Natural killer cell treated with Interleukin-12 subunit alpha and Interleukin-12 subunit beta and Interleukin-15 and Interleukin-18, amount 100 ng/mL, for 72 hours (primary cell): ENCODE measurements around the gene CCRL2. TPM values are rescaled to one million over a fixed set of nuclear protein-coding genes. Genes with fewer than 3 reads are reported as not detected.
A peak's percentile ranks its signal among the peaks of the same experiment; 100 is the strongest.
"Not testable (repeated sequence)": the region's sequence is repeated elsewhere in the genome, so short reads cannot be mapped to it uniquely, and the experiment has no call there.

Source experiments
- ATAC-seq, 2 donors: fragments of 150-1000 bp; cut with Tn5 transposase in 1 of 2; sonication (Bioruptor Pico), chemical (Tn5 transposase) in 1 of 2; 2 replicates each; pipeline ENCODE4 v1.10.0; 2021
- DNase-seq: peaks from one replicate; pipeline ENCODE4 v3.0.0; 2022; ENCODE audit warnings: low spot score
- H3K27ac Mint-ChIP-seq, 2 donors: 1 replicate in 1 of 2; 2 replicates in 1 of 2; pipeline ENCODE4 v1.8.0; 2022; ENCODE audit warnings: mixed read lengths in 2 of 2, mild to moderate bottlenecking in 1 of 2, moderate library complexity in 1 of 2
- H3K27me3 Mint-ChIP-seq, 2 donors: 1 replicate in 1 of 2; 2 replicates in 1 of 2; pipeline ENCODE4 v1.8.0; 2022; ENCODE audit warnings: mixed read lengths in 2 of 2
- H3K36me3 Mint-ChIP-seq: one replicate; pipeline ENCODE4 v1.8.0; 2022; ENCODE audit warnings: mixed read lengths
- H3K4me1 Mint-ChIP-seq, 2 donors: 1 replicate in 1 of 2; 2 replicates in 1 of 2; pipeline ENCODE4 v1.8.0; 2022; ENCODE audit warnings: low read depth in 2 of 2, mixed read lengths in 2 of 2, mild to moderate bottlenecking in 1 of 2
- H3K4me3 Mint-ChIP-seq: one replicate; pipeline ENCODE4 v1.8.0; 2022; ENCODE audit warnings: mixed read lengths
- H3K9me3 Mint-ChIP-seq: 2 replicates; pipeline ENCODE4 v1.8.0; 2022; ENCODE audit warnings: mixed read lengths
- total RNA-seq, 2 donors: library from RNA; stranded (reverse); gene quantifications; one replicate each; pipeline ENCODE4 v1.2.3, GENCODE V29; 2022

CCRL2 gene
- total RNA-seq, 2 donors from 2014 or later = 4.0 to 6.2 TPM

- H3K36me3 Mint-ChIP-seq = no peaks in the 10 kb centered on the region
- ATAC-seq = no peak
Observed at GRCh38 chr3:46401579-46401978, 5.5 kb upstream of the CCRL2 start.

DNA sequence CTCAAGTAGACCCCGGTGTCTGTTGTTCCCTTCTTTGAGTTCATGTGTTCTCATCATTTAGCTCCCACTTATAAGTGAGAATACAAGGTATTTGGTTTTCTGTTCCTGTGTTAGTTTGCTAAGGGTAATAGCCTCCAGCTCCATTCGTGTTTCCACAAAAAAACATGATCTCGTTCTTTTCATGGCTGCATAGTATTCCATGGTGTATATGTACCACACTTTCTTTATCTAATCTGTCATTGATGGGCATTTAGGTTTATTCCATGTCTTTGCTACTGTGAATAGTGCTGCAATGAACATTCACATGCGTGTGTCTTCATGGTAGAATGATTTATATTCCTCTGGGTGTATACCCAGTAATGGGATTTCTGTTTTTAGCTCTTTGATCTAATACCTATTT, 4.2 kb upstream of the CCRL2 start:
- ATAC-seq, H3K4me3 Mint-ChIP-seq, DNase-seq, H3K9me3 Mint-ChIP-seq, H3K36me3 Mint-ChIP-seq, H3K27me3 Mint-ChIP-seq, H3K27ac Mint-ChIP-seq: not testable (repeated sequence)
- peaks cover 14 to 16% of the 10 kb centered on the region in 2 donors for H3K4me1 Mint-ChIP-seq

More at GRCh38 chr3:46401579-46401978, 5.5 kb upstream of the CCRL2 start:
- Mint-ChIP-seq H3K27me3 (peaks cover 0 to 3% of the 10 kb centered on the region in 2 donors), H3K27ac (no peak overlapping the region), H3K9me3 (no peaks in the 10 kb centered on the region), H3K4me1 (peaks cover 6 to 8% of the 10 kb centered on the region in 2 donors), H3K4me3 (no peak overlapping the region)
- DNase-seq = peak; percentile 38

DNA sequence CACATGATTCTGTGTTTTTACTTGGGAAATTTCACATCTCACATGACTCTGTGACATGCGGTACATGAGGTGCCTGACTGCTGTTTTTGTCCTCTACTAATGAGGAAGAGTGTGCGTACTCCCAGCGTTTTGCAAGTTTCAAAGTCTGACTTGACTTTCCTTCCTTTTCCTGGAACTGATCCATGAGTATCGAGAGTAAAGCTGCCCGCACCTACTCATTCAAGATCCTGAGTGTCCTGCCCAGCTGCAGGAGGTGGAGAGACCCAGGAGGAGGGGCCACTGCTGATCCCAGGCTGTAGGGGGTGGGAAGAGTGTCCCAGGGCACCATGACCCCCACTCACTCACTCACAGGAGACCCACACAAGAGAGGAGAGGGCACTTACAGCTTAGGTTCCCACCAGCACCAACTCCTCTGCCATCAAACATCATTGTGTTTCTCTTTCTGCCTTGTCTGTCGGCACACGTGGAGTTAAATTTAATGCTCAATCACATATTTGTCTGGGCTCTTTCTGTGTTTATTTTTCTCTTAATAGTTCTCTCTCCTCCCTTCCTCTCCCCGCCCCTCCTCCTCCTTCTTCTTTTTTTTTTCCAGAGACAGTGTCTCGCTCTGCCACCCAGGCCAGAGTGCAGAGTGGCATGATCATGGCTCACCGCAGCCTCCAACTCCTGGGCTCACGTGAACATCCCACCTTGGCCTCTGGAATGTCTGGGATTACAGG, 1.6 kb upstream of the CCRL2 start:
- no peak overlapping the region for H3K4me3 Mint-ChIP-seq
- no peak overlapping the region for H3K27ac Mint-ChIP-seq
- H3K9me3 Mint-ChIP-seq = no peaks in the 10 kb centered on the region
- peaks cover 19 to 28% of the 10 kb centered on the region in 2 donors for H3K4me1 Mint-ChIP-seq
- H3K36me3 Mint-ChIP-seq = no peaks in the 10 kb centered on the region
- no peak for ATAC-seq
- DNase-seq = no peak
- H3K27me3 Mint-ChIP-seq = peaks cover 0 to 3% of the 10 kb centered on the region in 2 donors

DNA sequence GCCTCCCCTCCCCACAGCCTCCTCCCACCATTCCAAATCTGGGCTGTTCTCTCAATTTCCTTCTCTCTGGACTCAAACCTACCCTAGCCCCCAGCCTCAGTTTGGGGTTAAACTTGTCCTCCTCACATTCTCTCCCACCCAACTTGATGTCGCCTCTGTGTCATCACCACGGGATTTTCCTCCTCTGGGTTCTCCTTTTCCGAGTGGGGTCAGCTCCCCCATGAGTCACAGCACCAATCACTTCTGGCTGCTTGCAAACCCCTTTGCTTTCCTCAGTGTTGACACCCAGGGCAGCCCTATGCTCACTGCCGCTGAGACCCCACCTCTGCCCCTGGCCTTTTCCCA, 644 bp upstream of the CCRL2 start:
- no peak for ATAC-seq
- no peak for DNase-seq
- H3K27ac Mint-ChIP-seq = peak overlapping the region; percentile 90 to 93
- H3K4me3 Mint-ChIP-seq = peak overlapping the region; percentile 87
- H3K9me3 Mint-ChIP-seq = no peaks in the 10 kb centered on the region
- peaks cover 0 to 3% of the 10 kb centered on the region in 2 donors for H3K27me3 Mint-ChIP-seq
- peaks cover 19 to 28% of the 10 kb centered on the region in 2 donors for H3K4me1 Mint-ChIP-seq
- no peaks in the 10 kb centered on the region for H3K36me3 Mint-ChIP-seq

GRCh38 chr3:46407970-46408369, 911 bp downstream of the CCRL2 start:
- Mint-ChIP-seq H3K9me3 (no peaks in the 10 kb centered on the region), H3K27ac (peak overlapping the region; percentile 90 to 93), H3K36me3 (no peaks in the 10 kb centered on the region), H3K4me1 (peaks cover 19 to 28% of the 10 kb centered on the region in 2 donors), H3K27me3 (peaks cover 0 to 3% of the 10 kb centered on the region in 2 donors), H3K4me3 (peak overlapping the region; percentile 87)
- no peak for ATAC-seq
- DNase-seq = no peak

DNA sequence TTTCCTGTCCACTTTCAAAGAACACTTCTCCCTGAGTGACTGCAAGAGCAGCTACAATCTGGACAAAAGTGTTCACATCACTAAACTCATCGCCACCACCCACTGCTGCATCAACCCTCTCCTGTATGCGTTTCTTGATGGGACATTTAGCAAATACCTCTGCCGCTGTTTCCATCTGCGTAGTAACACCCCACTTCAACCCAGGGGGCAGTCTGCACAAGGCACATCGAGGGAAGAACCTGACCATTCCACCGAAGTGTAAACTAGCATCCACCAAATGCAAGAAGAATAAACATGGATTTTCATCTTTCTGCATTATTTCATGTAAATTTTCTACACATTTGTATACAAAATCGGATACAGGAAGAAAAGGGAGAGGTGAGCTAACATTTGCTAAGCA, 1.8 kb downstream of the CCRL2 start:
- H3K27ac Mint-ChIP-seq = no peak overlapping the region
- H3K4me1 Mint-ChIP-seq = peaks cover 19 to 28% of the 10 kb centered on the region in 2 donors
- DNase-seq = no peak
- ATAC-seq = no peak
- no peaks in the 10 kb centered on the region for H3K9me3 Mint-ChIP-seq
- H3K27me3 Mint-ChIP-seq = no peaks in the 10 kb centered on the region
- no peaks in the 10 kb centered on the region for H3K36me3 Mint-ChIP-seq
- H3K4me3 Mint-ChIP-seq = peak overlapping the region; percentile 16

DNA sequence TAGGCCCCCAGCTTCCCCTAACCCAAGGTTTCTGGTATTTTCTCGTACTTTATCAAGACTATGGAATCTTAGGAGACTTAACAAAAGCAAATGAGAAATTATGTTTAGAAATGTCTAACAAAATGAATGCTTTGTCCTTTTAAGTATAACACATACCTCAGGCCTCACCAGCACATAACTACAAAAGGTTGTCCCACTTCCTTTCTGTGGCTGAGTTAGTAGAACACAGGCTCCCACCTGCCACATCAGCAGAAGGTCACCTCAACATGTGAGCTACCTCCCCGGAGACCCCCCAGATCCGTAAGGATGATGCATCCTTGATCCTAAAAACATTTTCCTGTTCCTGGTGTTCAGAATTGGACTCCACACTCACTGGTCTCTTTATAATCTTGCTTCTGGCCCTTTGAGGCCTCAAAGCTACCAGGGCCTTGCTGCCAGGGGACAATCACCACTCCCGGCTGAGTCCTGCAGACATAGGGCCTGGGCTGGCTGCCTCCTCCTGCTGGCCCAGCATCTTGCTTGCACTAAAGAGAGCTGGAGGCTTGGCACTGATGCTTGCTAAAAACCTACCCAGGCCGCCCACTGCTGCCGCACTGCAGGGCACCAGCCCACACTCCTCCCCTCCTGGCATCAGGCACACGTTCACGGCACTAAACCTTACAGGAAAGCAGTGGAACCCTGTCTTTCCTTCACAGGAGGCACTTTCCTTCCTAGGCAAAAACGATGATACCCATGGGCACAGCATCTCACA, 2.9 kb downstream of the CCRL2 start:
- no peaks in the 10 kb centered on the region for H3K36me3 Mint-ChIP-seq
- H3K4me1 Mint-ChIP-seq = peaks cover 19 to 28% of the 10 kb centered on the region in 2 donors
- H3K27ac Mint-ChIP-seq = no peak overlapping the region
- H3K9me3 Mint-ChIP-seq = no peaks in the 10 kb centered on the region
- no peak overlapping the region for H3K4me3 Mint-ChIP-seq
- no peak for ATAC-seq
- H3K27me3 Mint-ChIP-seq = no peaks in the 10 kb centered on the region
- peak; percentile 45 for DNase-seq

DNA sequence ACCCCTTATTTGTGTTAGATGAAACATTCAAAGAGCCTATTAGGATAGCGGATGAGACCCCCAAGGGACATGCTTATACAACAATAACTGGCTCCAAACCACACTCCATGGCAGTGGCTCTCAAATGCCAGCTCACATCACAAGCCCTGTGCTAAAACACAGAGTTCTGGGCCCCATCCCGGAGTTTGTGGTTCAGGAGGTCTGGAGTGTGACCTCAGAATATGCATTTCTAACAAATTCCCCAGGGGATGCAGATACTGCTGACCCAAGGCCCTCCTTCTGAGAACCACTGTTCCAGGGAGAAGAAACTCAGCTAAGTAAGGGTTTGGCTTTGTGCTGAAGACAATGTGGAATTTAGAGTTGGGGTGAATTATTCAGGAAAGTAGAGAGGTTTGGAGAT, 3.6 kb downstream of the CCRL2 start:
- no peak overlapping the region for H3K4me3 Mint-ChIP-seq
- no peak overlapping the region for H3K27ac Mint-ChIP-seq
- H3K27me3 Mint-ChIP-seq = no peaks in the 10 kb centered on the region
- no peaks in the 10 kb centered on the region for H3K36me3 Mint-ChIP-seq
- no peak for DNase-seq
- peaks cover 19 to 28% of the 10 kb centered on the region in 2 donors for H3K4me1 Mint-ChIP-seq
- no peaks in the 10 kb centered on the region for H3K9me3 Mint-ChIP-seq
- ATAC-seq = no peak

GRCh38 chr3:46411271-46411670, 4.2 kb downstream of the CCRL2 start:
- Mint-ChIP-seq H3K36me3 (no peaks in the 10 kb centered on the region), H3K27me3 (no peaks in the 10 kb centered on the region), H3K9me3 (no peaks in the 10 kb centered on the region), H3K27ac (no peak overlapping the region), H3K4me1 (peaks cover 19 to 27% of the 10 kb centered on the region in 2 donors), H3K4me3 (no peak overlapping the region)
- DNase-seq = no peak
- no peak for ATAC-seq

GRCh38 chr3:46412786-46413298, 5.8 kb downstream of the CCRL2 start:
- Mint-ChIP-seq H3K27ac (no peak overlapping the region), H3K9me3 (no peaks in the 10 kb centered on the region), H3K4me3 (no peak overlapping the region), H3K4me1 (peaks cover 6 to 12% of the 10 kb centered on the region in 2 donors), H3K27me3 (no peaks in the 10 kb centered on the region), H3K36me3 (no peaks in the 10 kb centered on the region)
- no peak for ATAC-seq
- no peak for DNase-seq

GRCh38 chr3:46413951-46414350, 6.9 kb downstream of the CCRL2 start:
- Mint-ChIP-seq H3K4me1 (peaks cover 0 to 6% of the 10 kb centered on the region in 2 donors), H3K27ac (no peak overlapping the region), H3K9me3 (no peaks in the 10 kb centered on the region), H3K4me3 (no peak overlapping the region), H3K36me3 (no peaks in the 10 kb centered on the region), H3K27me3 (no peaks in the 10 kb centered on the region)
- DNase-seq (peak; percentile 32), ATAC-seq (no peak)

DNA sequence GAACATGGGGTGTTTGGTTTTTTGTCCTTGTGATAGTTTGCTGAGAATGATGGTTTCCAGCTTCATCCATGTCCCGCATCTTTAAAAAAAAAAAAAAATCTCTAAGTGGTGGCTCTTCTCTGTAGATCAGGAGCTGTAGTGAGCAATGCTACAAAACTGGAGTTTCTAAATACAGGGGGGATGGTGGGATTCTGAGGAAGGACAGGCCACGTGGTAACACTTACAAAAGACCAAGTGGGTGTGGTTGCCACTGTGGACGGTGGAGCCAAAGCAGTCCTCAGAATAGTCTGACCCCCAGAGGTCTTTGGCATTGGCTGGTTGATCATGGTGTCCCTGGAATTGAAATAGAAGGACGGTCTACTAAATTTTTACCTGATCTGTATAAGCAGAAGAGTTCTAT, 7.7 kb downstream of the CCRL2 start:
- Mint-ChIP-seq H3K4me1 (peaks cover 0 to 4% of the 10 kb centered on the region in 2 donors), H3K4me3 (no peak overlapping the region), H3K9me3 (no peaks in the 10 kb centered on the region), H3K36me3 (no peaks in the 10 kb centered on the region), H3K27me3 (no peaks in the 10 kb centered on the region), H3K27ac (no peak overlapping the region)
- DNase-seq (no peak), ATAC-seq (no peak)

DNA sequence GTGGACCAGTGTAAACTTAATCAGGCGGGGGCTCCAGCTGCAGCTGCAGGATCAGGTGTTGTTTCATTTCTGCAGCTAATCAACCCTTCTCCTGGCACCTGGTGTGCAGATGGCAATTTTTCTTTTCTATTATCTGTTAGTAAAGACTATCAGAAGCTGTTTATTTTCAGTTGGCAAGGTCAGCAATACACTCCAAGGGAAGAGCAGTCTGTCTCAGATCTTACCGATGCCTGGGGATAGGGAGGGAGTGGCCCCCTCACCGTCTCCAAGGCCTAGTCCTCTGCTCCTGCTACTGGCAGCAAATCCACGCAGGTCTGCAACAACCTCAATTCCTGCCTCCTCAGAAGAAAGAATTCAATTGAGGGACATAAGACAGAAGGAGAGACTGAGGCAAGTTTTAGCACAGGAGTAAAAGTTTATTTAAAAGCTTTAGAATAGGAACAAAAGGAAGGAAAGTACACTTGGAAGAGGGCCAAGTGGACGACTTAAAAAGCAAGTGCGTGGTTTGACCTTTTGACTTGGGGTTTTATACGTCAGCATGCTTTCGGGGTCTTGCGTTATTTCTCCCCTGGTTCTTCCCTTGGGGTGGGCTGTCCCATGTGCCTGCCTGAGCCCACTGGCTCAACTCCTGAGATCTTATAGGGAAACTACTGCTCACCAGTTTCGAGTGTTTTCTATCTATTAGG, 9.2 kb downstream of the CCRL2 start:
- no peak for ATAC-seq
- Mint-ChIP-seq H3K27ac (no peak overlapping the region), H3K4me1 (no peaks in the 10 kb centered on the region), H3K36me3 (no peaks in the 10 kb centered on the region), H3K9me3 (no peaks in the 10 kb centered on the region), H3K4me3 (no peak overlapping the region), H3K27me3 (no peaks in the 10 kb centered on the region)
- no peak for DNase-seq
